LNCaP clone FGC (cell line): Measurements from ENCODE around the gene SPAG7.

Experiments
- DNase-seq: peaks from one replicate; pipeline ENCODE4 v3.0.0-alpha.2; 2011; ENCODE audit warnings: low read depth
- H3K4me3 ChIP-seq: 2 replicates; pipeline ENCODE4 v1.5.1; 2011; ENCODE audit warnings: mild to moderate bottlenecking, low read depth, low read length, control low read depth
- CTCF ChIP-seq: IDR thresholded peaks from 2 replicates; pipeline ENCODE4 v1.5.1; 2012; ENCODE audit warnings: mild to moderate bottlenecking; ENCODE audit not compliant: control insufficient read depth, insufficient read depth; ENCODE audit errors: extremely low read depth

The SPAG7 gene

GRCh38 chr17:4937553-4937952 is 30.1 kb downstream of the SPAG7 start:
- no peak for TF ChIP-seq CTCF
- no peak overlapping the region for H3K4me3 ChIP-seq
- DNase-seq: no peak

GRCh38 chr17:4936436-4936835 is 31.2 kb downstream of the SPAG7 start:
- DNase-seq: no peak
- H3K4me3 ChIP-seq: no peak overlapping the region
- TF ChIP-seq CTCF: no peak

DNA sequence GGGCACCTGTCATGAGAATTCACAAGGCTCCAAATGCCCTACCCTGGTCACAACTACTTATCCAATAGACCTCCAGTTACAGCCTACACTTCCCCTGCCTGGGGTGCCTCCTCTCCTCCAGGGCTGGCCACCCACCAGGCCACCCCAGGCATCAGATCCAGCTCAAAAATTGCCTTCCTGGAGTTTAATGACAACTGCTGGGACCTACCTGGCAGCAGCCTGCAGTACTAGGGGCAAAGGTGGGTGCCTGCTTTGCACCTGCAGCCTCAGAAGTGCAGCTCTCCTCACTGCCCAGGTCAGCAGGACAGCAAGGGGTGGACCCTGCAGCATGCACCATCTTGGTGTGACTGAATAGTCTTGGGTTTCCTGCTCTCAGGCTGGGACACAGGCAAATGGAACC is 32.0 kb downstream of the SPAG7 start:
- TF ChIP-seq CTCF: no peak
- DNase-seq: no peak
- H3K4me3 ChIP-seq: no peak overlapping the region

- DNase-seq: no peak
- 0 out of 2 replicates have a peak, but pooled peaks have one; percentile 28 for TF ChIP-seq CTCF
- no peak overlapping the region for H3K4me3 ChIP-seq
Observed at GRCh38 chr17:4934173-4934979, 33.2 kb downstream of the SPAG7 start.

GRCh38 chr17:4933646-4934045 is 34.0 kb downstream of the SPAG7 start:
- no peak for DNase-seq
- no peak for TF ChIP-seq CTCF

DNA sequence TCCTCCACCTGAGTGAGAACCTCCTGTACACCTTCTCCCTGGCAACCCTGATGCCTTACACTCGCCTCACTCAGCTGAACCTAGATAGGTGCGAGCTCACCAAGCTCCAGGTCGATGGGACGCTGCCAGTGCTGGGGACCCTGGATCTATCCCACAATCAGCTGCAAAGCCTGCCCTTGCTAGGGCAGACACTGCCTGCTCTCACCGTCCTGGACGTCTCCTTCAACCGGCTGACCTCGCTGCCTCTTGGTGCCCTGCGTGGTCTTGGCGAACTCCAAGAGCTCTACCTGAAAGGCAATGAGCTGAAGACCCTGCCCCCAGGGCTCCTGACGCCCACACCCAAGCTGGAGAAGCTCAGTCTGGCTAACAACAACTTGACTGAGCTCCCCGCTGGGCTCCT is 34.9 kb downstream of the SPAG7 start:
- DNase-seq: no peak
- no peak overlapping the region for H3K4me3 ChIP-seq
- TF ChIP-seq CTCF: no peak

More at GRCh38 chr17:4933646-4934045, 34.0 kb downstream of the SPAG7 start:
- H3K4me3 ChIP-seq: no peak overlapping the region

DNA sequence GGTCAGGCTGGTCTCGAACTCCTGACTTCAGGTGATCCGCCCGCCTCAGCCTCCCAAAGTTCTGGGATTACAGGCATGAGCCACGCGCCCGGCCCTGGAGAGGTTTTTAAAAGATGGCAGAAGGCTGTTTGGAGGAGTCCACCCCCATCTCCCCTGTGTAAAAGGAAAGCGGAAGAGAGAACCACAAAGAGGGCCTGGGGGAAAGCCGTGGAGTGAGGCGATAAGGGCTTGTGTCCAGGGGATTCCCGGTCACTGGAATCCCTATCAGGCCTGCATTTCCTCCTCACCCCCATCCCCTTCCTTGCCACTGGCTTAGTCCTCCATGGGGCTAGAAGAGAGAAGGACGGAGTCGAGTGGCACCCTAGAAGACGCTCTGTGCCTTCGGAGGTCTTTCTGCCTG is 35.7 kb downstream of the SPAG7 start, which contains the start of gene GP1BA:
Gene GP1BA (plus strand): TSS at position 315 of the 400 bp plus-strand sequence. CDS start 328 bp downstream, outside the sequence.
- no peak for TF ChIP-seq CTCF
- DNase-seq: no peak
- H3K4me3 ChIP-seq: no peak within 1 kb of the TSS
